ENCODE measurements around the gene CCNG1.

The CCNG1 gene

GRCh38 chr5:163456029-163456589 lies 18.7 kb downstream of the CCNG1 start:
- no peak for DNase-seq (ENCODE audit: low read depth)
- no peak for TF ChIP-seq CTCF (IDR thresholded peaks at IDR 0.05; ENCODE audit: insufficient read depth, low read depth, low read length, missing control alignments)
- no peak overlapping the region for H3K4me3 ChIP-seq (ENCODE audit: low read depth, low read length)

GRCh38 chr5:163456840-163457239 lies 19.4 kb downstream of the CCNG1 start:
- no peak overlapping the region for H3K4me3 ChIP-seq (ENCODE audit: low read depth, low read length)
- no peak for DNase-seq (ENCODE audit: low read depth)
- TF ChIP-seq CTCF (IDR thresholded peaks at IDR 0.05; ENCODE audit: insufficient read depth, low read depth, low read length, missing control alignments) = no peak

DNA sequence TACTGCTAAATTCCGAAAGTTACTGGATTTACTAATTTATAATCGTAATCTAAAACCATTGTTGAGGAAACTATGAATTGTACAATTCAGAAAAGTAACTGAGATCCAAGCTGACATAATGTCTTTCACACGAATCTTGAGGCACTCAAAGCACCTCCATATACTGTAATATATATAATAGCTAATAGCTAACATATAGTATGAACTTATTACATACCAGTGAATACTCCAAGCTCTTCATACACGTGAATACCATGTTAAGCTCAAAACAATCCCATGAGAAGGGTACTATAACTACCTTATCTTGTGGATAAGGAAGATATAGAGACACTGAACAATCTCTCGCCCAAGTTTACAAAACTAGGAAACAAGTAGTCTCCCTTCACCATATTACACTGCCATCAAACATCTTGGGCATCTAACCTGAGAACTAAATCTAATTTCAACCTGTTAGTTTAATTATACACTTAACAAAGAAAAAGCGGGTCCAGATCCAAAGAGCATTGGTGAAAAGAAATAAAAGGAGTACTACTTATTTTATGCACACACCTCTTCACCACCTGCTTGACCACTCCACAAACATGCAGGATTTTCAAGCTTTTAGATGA lies 21.5 kb downstream of the CCNG1 start:
- peak overlapping the region; percentile 89 for H3K4me3 ChIP-seq (ENCODE audit: low read depth, low read length)
- no peak for TF ChIP-seq CTCF (IDR thresholded peaks at IDR 0.05; ENCODE audit: insufficient read depth, low read depth, low read length, missing control alignments)
- DNase-seq (ENCODE audit: low read depth) = no peak

GRCh38 chr5:163459462-163459818 lies 22.0 kb downstream of the CCNG1 start:
- DNase-seq (ENCODE audit: low read depth) = no peak
- H3K4me3 ChIP-seq (ENCODE audit: low read depth, low read length) = peak overlapping the region; percentile 89
- TF ChIP-seq CTCF (IDR thresholded peaks at IDR 0.05; ENCODE audit: insufficient read depth, low read depth, low read length, missing control alignments) = no peak

DNA sequence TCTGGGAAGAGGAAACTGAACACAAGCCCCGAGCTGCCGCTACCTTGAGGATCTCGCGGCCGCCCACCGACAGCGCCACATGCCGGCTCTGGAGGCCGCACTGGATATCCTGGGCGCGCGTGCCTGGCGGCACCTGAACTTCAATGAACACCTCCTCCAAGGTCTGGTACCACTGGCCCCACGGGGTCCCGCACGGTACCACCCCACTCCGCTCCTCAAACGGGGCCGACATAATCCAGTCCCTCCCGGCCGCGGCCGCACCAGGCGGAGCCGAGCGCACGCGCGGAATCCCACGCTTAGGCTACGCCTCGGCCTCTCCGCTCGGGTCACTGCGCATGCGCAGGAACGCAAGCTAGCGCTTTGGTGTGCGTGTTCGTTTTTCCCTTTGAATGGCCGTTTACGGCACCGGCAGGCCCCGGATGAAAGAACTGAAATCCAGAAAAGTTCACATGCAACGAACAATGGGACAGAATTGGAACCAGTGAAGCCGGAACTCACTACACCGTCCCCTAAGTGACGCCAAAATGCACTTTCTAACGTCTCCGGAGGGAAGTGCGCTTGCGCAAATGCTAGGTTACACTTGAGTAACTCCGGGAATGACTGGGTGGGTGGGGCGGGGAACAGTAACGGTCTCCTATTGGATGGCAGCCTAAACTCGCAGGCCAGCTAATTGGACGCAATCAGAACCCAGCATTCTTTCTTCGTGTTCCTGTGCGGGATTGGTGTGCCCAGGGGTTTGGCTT lies 22.6 kb downstream of the CCNG1 start, which contains the start of gene NUDCD2:
Gene NUDCD2 (minus strand): TSS at position 284 of the 743 bp plus-strand sequence. CDS start 52 bp downstream, at position 232.
- H3K4me3 ChIP-seq (ENCODE audit: low read depth, low read length) = peak within 1 kb of the TSS; percentile 89
- peak; percentile 30 for TF ChIP-seq CTCF (IDR thresholded peaks at IDR 0.05; ENCODE audit: insufficient read depth, low read depth, low read length, missing control alignments)
- DNase-seq (ENCODE audit: low read depth) = peak; percentile 99

- H3K4me3 ChIP-seq (ENCODE audit: low read depth, low read length) = peak within 1 kb of the TSS; percentile 89
- DNase-seq (ENCODE audit: low read depth) = peak; percentile 51
- TF ChIP-seq CTCF (IDR thresholded peaks at IDR 0.05; ENCODE audit: insufficient read depth, low read depth, low read length, missing control alignments) = no peak
These were observed 23.3 kb downstream of the CCNG1 start, which contains the start of gene HMMR for GRCh38 chr5:163460562-163461171. Gene HMMR (plus strand): TSS chr5:163460632. CDS start chr5:163460693, 61 bp downstream.
